ENCODE measurements around the gene COX19. TPM values are rescaled to one million over a fixed set of nuclear protein-coding genes. Genes with fewer than 3 reads are reported as not detected.

COX19 gene
- total and polyA plus RNA-seq, 2 donors (not counting 1 experiment from before 2014, with no cell fraction given) = 14.7 to 38.3 TPM

DNA sequence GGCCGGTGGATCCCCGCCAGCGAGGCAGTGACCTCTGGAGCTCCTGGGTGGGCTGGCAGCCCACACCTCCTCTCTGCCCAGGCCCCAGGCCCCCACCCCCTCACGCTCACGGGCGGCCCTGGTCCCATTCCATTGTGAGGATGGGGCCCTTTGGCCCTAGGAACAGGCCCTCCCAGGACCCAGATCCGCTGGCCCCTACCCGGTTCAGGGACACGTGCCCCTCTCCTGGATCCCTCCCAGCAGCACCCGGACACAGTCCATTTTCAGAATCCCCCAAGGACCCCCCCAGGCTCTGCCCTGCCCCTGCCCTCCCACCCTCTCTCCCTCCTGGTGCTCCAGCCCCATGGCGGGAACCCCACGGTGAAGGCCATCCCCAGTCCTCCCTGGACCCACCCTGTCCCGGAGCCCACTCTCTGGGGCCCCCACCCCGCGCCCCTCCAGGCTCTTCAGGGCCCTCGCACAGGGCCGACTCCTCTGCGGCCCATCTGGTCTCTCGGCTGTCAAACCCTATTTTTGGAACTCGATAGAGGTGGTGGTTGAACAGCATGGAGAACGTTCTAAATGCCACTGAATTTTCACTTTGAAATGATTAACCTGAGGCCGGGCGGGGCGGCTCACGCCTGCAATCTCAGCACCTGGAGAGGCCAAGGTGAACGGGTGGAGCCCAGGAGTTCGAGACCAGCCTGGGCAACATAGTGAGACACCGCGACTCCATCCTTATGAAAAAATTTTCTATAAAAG lies 28.9 kb downstream of the COX19 start:
- CTCF ChIA-PET = no interaction called here

More for the DNA sequence above, 28.9 kb downstream of the COX19 start:
- Histone ChIP-seq H3K36me3 (replicated peaks in 1 of 2; ENCODE audit: control extremely low read depth in 1 of 2, control insufficient read depth in 1 of 2, extremely low read depth in 1 of 2, insufficient read depth in 2 of 2, low read length in 1 of 2) (no peaks in the 10 kb centered on the region), H3K27me3 (replicated peaks in 1 of 4; ENCODE audit: control extremely low read depth in 1 of 4, control insufficient read depth in 3 of 4, insufficient read depth in 4 of 4, low read length in 3 of 4) (no peaks in the 10 kb centered on the region), H2AFZ (ENCODE audit: insufficient read depth, low read depth, low read length, poor library complexity, severe bottlenecking) (no peak overlapping the region), H4K20me1 (ENCODE audit: control insufficient read depth, insufficient read depth, low read length, poor library complexity, severe bottlenecking) (no peaks in the 10 kb centered on the region), H3K9me3 (ENCODE audit: control extremely low read depth in 1 of 3, control insufficient read depth in 2 of 3, insufficient read depth in 1 of 3, low read length in 2 of 3) (no peaks in the 10 kb centered on the region), H3K4me1 (ENCODE audit: control insufficient read depth in 2 of 2, insufficient read depth in 2 of 2, low read length in 2 of 2) (peaks cover 0 to 17% of the 10 kb centered on the region in 2 donors), H3K79me2 (ENCODE audit: control insufficient read depth, insufficient read depth, low read length) (no peaks in the 10 kb centered on the region), H3K4me3 (ENCODE audit: control extremely low read depth in 1 of 5, extremely low read depth in 1 of 5, insufficient read depth in 1 of 5, low read depth in 2 of 5, low read length in 4 of 5) (no peak overlapping the region), H3K9ac (ENCODE audit: low read length) (no peak overlapping the region), H3K4me2 (replicated peaks; ENCODE audit: low read depth, low read length, poor library complexity, severe bottlenecking) (no peak overlapping the region), H3K27ac (ENCODE audit: low read length in 2 of 2) (no peak overlapping the region)
- H3K27me3 Mint-ChIP-seq = peaks cover 5% of the 10 kb centered on the region
- H3K27ac Mint-ChIP-seq = no peak overlapping the region
- intact Hi-C loops (cut with micrococcal nuclease) = no loop called here
- POLR2A ChIA-PET = no interaction called here
- H3K9me3 Mint-ChIP-seq (ENCODE audit: insufficient read depth) = no peaks in the 10 kb centered on the region
- peaks cover 15% of the 10 kb centered on the region for H3K4me1 Mint-ChIP-seq
- WGBS (ENCODE audit: insufficient coverage) = 93% methylated on average over 18 of the region's 29 CpGs
- H3K4me3 Mint-ChIP-seq = no peak overlapping the region
- no peak for TF ChIP-seq EZH2 (IDR thresholded peaks at IDR 0.05; ENCODE audit: borderline replicate concordance, insufficient read depth, low read depth, low read length, poor library complexity, severe bottlenecking)
- TF ChIP-seq, protein P1, sequence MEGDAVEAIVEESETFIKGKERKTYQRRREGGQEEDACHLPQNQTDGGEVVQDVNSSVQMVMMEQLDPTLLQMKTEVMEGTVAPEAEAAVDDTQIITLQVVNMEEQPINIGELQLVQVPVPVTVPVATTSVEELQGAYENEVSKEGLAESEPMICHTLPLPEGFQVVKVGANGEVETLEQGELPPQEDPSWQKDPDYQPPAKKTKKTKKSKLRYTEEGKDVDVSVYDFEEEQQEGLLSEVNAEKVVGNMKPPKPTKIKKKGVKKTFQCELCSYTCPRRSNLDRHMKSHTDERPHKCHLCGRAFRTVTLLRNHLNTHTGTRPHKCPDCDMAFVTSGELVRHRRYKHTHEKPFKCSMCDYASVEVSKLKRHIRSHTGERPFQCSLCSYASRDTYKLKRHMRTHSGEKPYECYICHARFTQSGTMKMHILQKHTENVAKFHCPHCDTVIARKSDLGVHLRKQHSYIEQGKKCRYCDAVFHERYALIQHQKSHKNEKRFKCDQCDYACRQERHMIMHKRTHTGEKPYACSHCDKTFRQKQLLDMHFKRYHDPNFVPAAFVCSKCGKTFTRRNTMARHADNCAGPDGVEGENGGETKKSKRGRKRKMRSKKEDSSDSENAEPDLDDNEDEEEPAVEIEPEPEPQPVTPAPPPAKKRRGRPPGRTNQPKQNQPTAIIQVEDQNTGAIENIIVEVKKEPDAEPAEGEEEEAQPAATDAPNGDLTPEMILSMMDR (IDR thresholded peaks at IDR 0.05) = no peak
- DNase-seq (no peak), ATAC-seq (ENCODE audit: low read depth) (no peak)

Measured in B cell (primary cell).